ENCODE measurements around the gene SEC22A. TPM values are rescaled to one million over a fixed set of nuclear protein-coding genes. Genes with fewer than 3 reads are reported as not detected.

Gene SEC22A
- total and polyA plus RNA-seq, 10 of the 15 experiments (the other 5 are each of a cell fraction or from before 2014, with no cell fraction given), result 19.3 to 70.3 (median 36.7) TPM

DNA sequence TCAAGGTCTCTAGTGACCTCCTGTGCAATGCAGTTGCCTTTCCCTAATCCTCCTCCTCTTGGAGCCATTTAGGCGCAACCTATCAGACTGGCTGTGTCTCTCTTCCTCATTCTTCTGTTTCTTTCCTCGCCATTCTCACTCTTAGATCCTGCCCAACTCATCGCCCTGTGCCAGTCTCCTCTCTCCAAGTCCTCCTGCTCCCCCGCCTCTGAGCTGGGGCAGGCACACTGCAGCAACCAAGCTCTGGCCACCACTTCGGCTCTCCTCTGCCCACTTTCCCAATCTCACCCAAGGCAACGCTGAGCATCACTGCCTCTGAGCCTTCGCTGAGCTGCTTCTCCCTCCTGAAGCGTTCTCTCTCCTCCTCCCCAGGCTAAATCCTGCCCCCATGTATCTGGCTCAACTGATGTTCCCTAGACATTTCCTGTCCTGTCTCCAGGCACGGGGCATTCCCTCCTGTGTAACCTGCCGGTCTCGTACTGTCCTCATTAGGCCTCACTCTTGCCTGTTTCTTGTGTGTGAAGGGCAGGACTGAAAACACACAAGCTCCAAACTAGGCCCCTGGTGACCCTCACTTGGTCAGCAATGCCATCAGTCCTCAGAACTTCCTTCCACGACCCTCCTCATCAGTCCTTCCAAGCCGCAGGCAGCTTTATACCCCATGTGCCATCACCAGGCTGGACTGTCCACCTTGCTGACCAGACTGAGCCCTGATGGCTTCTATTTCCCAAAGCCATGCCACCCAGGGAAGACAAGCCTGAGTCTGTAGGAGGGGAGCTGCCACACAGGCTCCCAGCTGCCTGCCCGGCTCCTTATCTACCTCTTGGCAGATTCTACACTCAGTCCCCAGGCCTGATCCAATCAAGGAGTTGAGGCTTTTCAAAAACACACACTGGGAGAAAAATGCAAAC lies 85.6 kb downstream of the SEC22A start:
- H3K27ac ChIP-seq (ENCODE audit: control insufficient read depth, insufficient read depth), result no peak overlapping the region
- no peak overlapping the region for H3K9ac ChIP-seq (ENCODE audit: control insufficient read depth, insufficient read depth, low read length)
- TF ChIP-seq TCF12 (IDR thresholded peaks at IDR 0.05; ENCODE audit: low read depth, low read length), result no peak
- TF ChIP-seq HCFC1 (IDR thresholded peaks at IDR 0.05; ENCODE audit: low read length), result no peak
- TF ChIP-seq SRF (IDR thresholded peaks at IDR 0.05; ENCODE audit: low read depth in 2 of 2, low read length in 2 of 2), result no peak
- no peak for TF ChIP-seq ZNF207 (IDR thresholded peaks at IDR 0.05; ENCODE audit: borderline replicate concordance)
- no peak for TF ChIP-seq SIN3A (IDR thresholded peaks at IDR 0.05; ENCODE audit: low read depth, low read length)
- no peak for TF ChIP-seq BMI1 (IDR thresholded peaks at IDR 0.05; ENCODE audit: borderline replicate concordance)
- no peak for TF ChIP-seq ZZZ3 (IDR thresholded peaks at IDR 0.05; ENCODE audit: control insufficient read depth, insufficient read length, low read depth)
- TF ChIP-seq PAX5 (IDR thresholded peaks at IDR 0.05; ENCODE audit: borderline replicate concordance, low read depth, low read length), result no peak
- no peak for TF ChIP-seq SREBF1 (IDR thresholded peaks at IDR 0.05; ENCODE audit: low read length)
- no peak for TF ChIP-seq EED (IDR thresholded peaks at IDR 0.05; ENCODE audit: low read depth)
- TF ChIP-seq CBX5 (IDR thresholded peaks at IDR 0.05; ENCODE audit: low read depth), result no peak
- ChIA-PET POLR2A (no interaction called here), SMC1A (ENCODE audit: uncharacterized antibody, unreplicated experiment) (no interaction called here), RAD21 (ENCODE audit: unreplicated experiment) (no interaction called here), CTCF (interaction anchor here (0.7 kb wide), 1 partner anchor 15 kb away, joined by 3 read pairs; no protein-coding TSS in a partner anchor)
- H2AFZ ChIP-seq (ENCODE audit: control insufficient read depth, low read depth, low read length), result no peak overlapping the region
- ATAC-seq (no peak), FAIRE-seq (no peak), DNase-seq (ENCODE audit: low read depth, low spot score) (no peak)
- in situ Hi-C loops (cut with MboI), result no loop called here
- H4K20me1 ChIP-seq (ENCODE audit: control insufficient read depth, insufficient read depth), result no peaks in the 10 kb centered on the region
- no peak overlapping the region for H3K4me2 ChIP-seq (ENCODE audit: control insufficient read depth, insufficient read depth)
- H3K36me3 ChIP-seq (ENCODE audit: control insufficient read depth in 2 of 2, insufficient read depth in 2 of 2, low read length in 1 of 2), result no peaks in the 10 kb centered on the region
- WGBS (ENCODE audit: insufficient coverage, insufficient replicate concordance, low lambda C conversion rate, missing lambda C conversion rate), result 49% methylated on average over 13 of the region's 14 CpGs
- intact Hi-C loops (cut with micrococcal nuclease; ENCODE audit: unreplicated experiment), result no loop called here
- H3K4me1 ChIP-seq (ENCODE audit: control insufficient read depth, insufficient read depth, low read length), result no peaks in the 10 kb centered on the region
- no peak overlapping the region for H3K4me3 ChIP-seq
- no peaks in the 10 kb centered on the region for H3K9me3 ChIP-seq (replicated peaks; ENCODE audit: control insufficient read depth, insufficient read depth, low read length)
- no TSS peak for BruUV-seq (replicated peaks)
- H3K79me2 ChIP-seq (ENCODE audit: control insufficient read depth, insufficient read depth, low read length), result no peaks in the 10 kb centered on the region
- no peaks in the 10 kb centered on the region; a peak in 1 of 4 replicates for H3K27me3 ChIP-seq (replicated peaks in 1 of 2; ENCODE audit: control insufficient read depth in 2 of 2, insufficient read depth in 2 of 2, low read length in 1 of 2)

Measured in GM12878 (cell line).